K562 (cell line): ENCODE results near the gene ZNF768. TPM values are rescaled to one million over a fixed set of nuclear protein-coding genes. Genes with fewer than 3 reads are reported as not detected.

Experiments
- BMI1 ChIP-seq: fragments of 150-350 bp; IDR thresholded peaks from 2 replicates; pipeline ENCODE4 v1.6.1; 2014; ENCODE audit warnings: low read length
- CBX1 ChIP-seq: sonication (generic); IDR thresholded peaks from 2 replicates; pipeline ENCODE4 v1.6.1; 2016; ENCODE audit warnings: antibody characterized with exemption, low read depth, mild to moderate bottlenecking
- CEBPG ChIP-seq, 3 experiments: fragments of 200-800 bp in 1 of 3; sonication (Bioruptor generic) in 1 of 3; sonication (generic) in 1 of 3; formaldehyde crosslinking in 1 of 3; IDR thresholded peaks in 2 of 3; conservative IDR thresholded peaks in 1 of 3; 2 replicates each; pipeline versions ENCODE4 v1.6.1 to v1.8.0; 2016 to 2022; ENCODE audit warnings: missing compliant biosample characterization in 2 of 3, missing genetic modification characterization in 2 of 3, mild to moderate bottlenecking in 1 of 3, missing genetic modification reagents in 1 of 3
- ERF ChIP-seq: fragments of 450-650 bp; formaldehyde crosslinking; IDR thresholded peaks from 2 replicates; pipeline ENCODE4 v1.4.0; 2020; ENCODE audit warnings: mild to moderate bottlenecking, mixed read lengths
- ETS2 ChIP-seq: IDR thresholded peaks from 2 replicates; pipeline ENCODE4 v1.6.1; 2016; ENCODE audit warnings: borderline replicate concordance, missing genetic modification characterization, mild to moderate bottlenecking, moderate library complexity, missing compliant biosample characterization; ENCODE audit not compliant: poor library complexity, severe bottlenecking
- ILF3 ChIP-seq: fragments of 450-650 bp; IDR thresholded peaks from 2 replicates; pipeline ENCODE4 v1.6.1; 2018; ENCODE audit warnings: antibody characterized with exemption, mild to moderate bottlenecking, moderate library complexity, borderline replicate concordance
- IRF2 ChIP-seq: sonication (generic); formaldehyde crosslinking; IDR thresholded peaks from 2 replicates; pipeline ENCODE4 v1.8.1; 2022; ENCODE audit warnings: mild to moderate bottlenecking, missing genetic modification reagents
- LARP7 ChIP-seq: fragments of 450-650 bp; IDR thresholded peaks from 2 replicates; pipeline ENCODE4 v1.6.1; 2016
- MTF1 ChIP-seq: fragments of 250-450 bp; sonication (Bioruptor Pico); IDR thresholded peaks from 2 replicates; pipeline ENCODE4 v1.9.0; 2021; ENCODE audit warnings: moderate library complexity, mild to moderate bottlenecking, inconsistent platforms, borderline replicate concordance
- MYNN ChIP-seq, 2 experiments: sonication (generic); formaldehyde crosslinking in 1 of 2; IDR thresholded peaks; 2 replicates each; pipeline versions ENCODE4 v1.5.0 to v1.6.1; 2016 to 2020; ENCODE audit warnings: antibody characterized with exemption in 1 of 2, missing genetic modification reagents in 1 of 2
- NR2F6 ChIP-seq: fragments of 450-650 bp; formaldehyde crosslinking; IDR thresholded peaks from 2 replicates; pipeline ENCODE4 v1.4.0; 2020; ENCODE audit warnings: mild to moderate bottlenecking
- PHTF2 ChIP-seq: fragments of 250-450 bp; sonication (Bioruptor Pico); IDR thresholded peaks from 2 replicates; pipeline ENCODE4 v1.5.0; 2021; ENCODE audit warnings: mild to moderate bottlenecking
- RBM25 ChIP-seq: fragments of 200-400 bp; formaldehyde crosslinking; IDR thresholded peaks from 2 replicates; pipeline ENCODE4 v1.6.1; 2018; ENCODE audit warnings: low read length, low read depth, moderate library complexity; ENCODE audit not compliant: severe bottlenecking
- SMARCC2 ChIP-seq: fragments of 450-650 bp; IDR thresholded peaks from 2 replicates; pipeline ENCODE4 v1.6.1; 2017; ENCODE audit warnings: antibody characterized with exemption, moderate library complexity, mild to moderate bottlenecking, low read depth
- TEAD2 ChIP-seq: fragments of 450-650 bp; IDR thresholded peaks from 2 replicates; pipeline ENCODE4 v1.6.1; 2016; ENCODE audit warnings: missing genetic modification characterization, control low read depth, missing compliant biosample characterization
- ZNF263 ChIP-seq: sonication (generic); formaldehyde crosslinking; IDR thresholded peaks from 2 replicates; pipeline ENCODE4 v1.8.0; 2022; ENCODE audit warnings: mild to moderate bottlenecking, missing genetic modification reagents, borderline replicate concordance
- polyA plus RNA-seq, 8 experiments: library from polyadenylated mRNA; depleted of rRNA in 4 of 8; stranded (reverse) in 5 of 8; unstranded in 3 of 8; fragments of >200 nt; fragmentation: Nextera tagmentation in 2 of 8; fragmentation: Illumina TruSeq in 1 of 8; extraction: Ambion mirVana in 2 of 8; extraction: Trizol in 1 of 8; gene quantifications; 2 replicates each; pipeline versions ENCODE4 v1.2.1 to v1.2.3, GENCODE V29; 2011 to 2014; ENCODE audit warnings: inconsistent platforms in 1 of 8, missing spikeins in 1 of 8
- total RNA-seq, 7 experiments: library from RNA; depleted of rRNA in 6 of 7; stranded (reverse); fragments of >200 nt in 6 of 7; fragmentation: Illumina TruSeq in 2 of 7; extraction: Trizol in 2 of 7; gene quantifications; 2 replicates each; pipeline versions ENCODE4 v1.2.1 to v1.2.3, GENCODE V29; 2011 to 2021; ENCODE audit warnings: low replicate concordance in 1 of 7
- TF ChIP-seq, protein P1 (sequence below), 2 experiments: IDR thresholded peaks; 2 replicates each; pipeline ENCODE4 v1.6.1; 2011; ENCODE audit warnings: borderline replicate concordance in 1 of 2, control low read depth in 1 of 2, low read depth in 1 of 2, low read length in 1 of 2, mild to moderate bottlenecking in 1 of 2, mixed read lengths in 1 of 2, moderate library complexity in 1 of 2; ENCODE audit not compliant: insufficient read depth in 1 of 2, insufficient read length in 1 of 2, poor library complexity in 1 of 2, severe bottlenecking in 1 of 2; ENCODE audit errors: extremely low read depth in 1 of 2
- TF ChIP-seq, protein P2 (sequence below): fragments of 250-450 bp; sonication (Bioruptor Pico); IDR thresholded peaks from 2 replicates; pipeline ENCODE4 v1.4.0; 2020
- TF ChIP-seq, protein P3 (sequence below): sonication (generic); formaldehyde crosslinking; IDR thresholded peaks from 2 replicates; pipeline ENCODE4 v1.9.0; 2022; ENCODE audit warnings: mild to moderate bottlenecking, missing genetic modification reagents

Gene ZNF768
- total and polyA plus RNA-seq, 9 of the 15 experiments (the other 6 are each of a cell fraction or from before 2014, with no cell fraction given) = 0.13 to 50.7 (median 26.9) TPM

DNA sequence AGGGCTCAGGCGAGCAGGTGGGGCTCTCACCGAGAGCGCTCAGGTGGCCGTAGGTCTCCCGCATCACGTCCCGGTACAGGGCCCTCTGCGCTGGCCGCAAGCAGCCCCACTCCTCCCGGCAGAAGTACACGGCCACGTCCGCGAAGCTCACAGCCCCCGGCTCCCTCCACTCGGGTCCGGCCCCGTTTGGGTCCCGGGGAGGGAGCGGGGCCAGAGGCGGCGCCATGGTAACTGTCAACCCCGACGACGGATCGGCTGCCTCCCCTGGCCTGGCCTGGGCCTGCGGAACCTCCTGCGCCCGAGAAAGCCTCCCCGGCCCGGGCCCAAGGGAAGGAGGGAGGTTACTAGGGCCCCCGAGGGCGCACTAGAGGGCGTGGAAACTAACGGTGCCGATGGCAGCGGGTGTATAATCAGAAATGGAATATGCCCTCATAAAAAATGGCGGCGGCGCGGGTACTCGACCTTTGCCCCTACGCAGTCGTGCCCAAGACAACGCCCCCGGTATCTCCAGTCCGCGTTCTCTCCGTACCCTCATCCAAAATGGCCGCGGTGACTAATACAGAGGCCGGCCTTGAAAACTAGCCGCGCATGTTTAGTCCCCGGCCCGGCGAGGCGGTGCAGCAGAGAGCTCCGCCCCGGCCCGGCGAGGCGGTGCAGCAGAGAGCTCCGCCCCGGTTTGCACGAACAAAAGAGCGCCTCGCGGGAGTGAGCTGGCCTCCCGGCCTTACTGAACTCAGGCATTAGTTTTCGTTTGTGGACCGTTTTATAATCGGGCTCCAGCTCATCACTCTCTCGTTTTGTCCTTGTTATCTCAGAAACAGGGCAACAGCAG lies 31.8 kb upstream of the ZNF768 start, which contains the start of gene ZNF764 (continued):
- TF ChIP-seq, protein P1, sequence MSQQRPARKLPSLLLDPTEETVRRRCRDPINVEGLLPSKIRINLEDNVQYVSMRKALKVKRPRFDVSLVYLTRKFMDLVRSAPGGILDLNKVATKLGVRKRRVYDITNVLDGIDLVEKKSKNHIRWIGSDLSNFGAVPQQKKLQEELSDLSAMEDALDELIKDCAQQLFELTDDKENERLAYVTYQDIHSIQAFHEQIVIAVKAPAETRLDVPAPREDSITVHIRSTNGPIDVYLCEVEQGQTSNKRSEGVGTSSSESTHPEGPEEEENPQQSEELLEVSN (IDR thresholded peaks at IDR 0.05; ENCODE audit: borderline replicate concordance in 1 of 2, extremely low read depth in 1 of 2, insufficient read depth in 1 of 2, insufficient read length in 1 of 2, low read depth in 1 of 2, low read length in 1 of 2, poor library complexity in 1 of 2, severe bottlenecking in 1 of 2) = peak in 1 of 2 experiments; percentile 39
- TF ChIP-seq ETS2 (tag) = no peak
- TF ChIP-seq NR2F6 (CRISPR knock-in tag) = 0 out of 2 replicates have a peak, but pooled peaks have one; percentile 31
- TF ChIP-seq LARP7 = no peak
- 0 out of 2 replicates have a peak, but pooled peaks have one; percentile 23 for TF ChIP-seq CBX1
- peak; percentile 55; the same call in 1 of the 2 replicates for TF ChIP-seq ERF (CRISPR knock-in tag)
- TF ChIP-seq, protein P2, sequence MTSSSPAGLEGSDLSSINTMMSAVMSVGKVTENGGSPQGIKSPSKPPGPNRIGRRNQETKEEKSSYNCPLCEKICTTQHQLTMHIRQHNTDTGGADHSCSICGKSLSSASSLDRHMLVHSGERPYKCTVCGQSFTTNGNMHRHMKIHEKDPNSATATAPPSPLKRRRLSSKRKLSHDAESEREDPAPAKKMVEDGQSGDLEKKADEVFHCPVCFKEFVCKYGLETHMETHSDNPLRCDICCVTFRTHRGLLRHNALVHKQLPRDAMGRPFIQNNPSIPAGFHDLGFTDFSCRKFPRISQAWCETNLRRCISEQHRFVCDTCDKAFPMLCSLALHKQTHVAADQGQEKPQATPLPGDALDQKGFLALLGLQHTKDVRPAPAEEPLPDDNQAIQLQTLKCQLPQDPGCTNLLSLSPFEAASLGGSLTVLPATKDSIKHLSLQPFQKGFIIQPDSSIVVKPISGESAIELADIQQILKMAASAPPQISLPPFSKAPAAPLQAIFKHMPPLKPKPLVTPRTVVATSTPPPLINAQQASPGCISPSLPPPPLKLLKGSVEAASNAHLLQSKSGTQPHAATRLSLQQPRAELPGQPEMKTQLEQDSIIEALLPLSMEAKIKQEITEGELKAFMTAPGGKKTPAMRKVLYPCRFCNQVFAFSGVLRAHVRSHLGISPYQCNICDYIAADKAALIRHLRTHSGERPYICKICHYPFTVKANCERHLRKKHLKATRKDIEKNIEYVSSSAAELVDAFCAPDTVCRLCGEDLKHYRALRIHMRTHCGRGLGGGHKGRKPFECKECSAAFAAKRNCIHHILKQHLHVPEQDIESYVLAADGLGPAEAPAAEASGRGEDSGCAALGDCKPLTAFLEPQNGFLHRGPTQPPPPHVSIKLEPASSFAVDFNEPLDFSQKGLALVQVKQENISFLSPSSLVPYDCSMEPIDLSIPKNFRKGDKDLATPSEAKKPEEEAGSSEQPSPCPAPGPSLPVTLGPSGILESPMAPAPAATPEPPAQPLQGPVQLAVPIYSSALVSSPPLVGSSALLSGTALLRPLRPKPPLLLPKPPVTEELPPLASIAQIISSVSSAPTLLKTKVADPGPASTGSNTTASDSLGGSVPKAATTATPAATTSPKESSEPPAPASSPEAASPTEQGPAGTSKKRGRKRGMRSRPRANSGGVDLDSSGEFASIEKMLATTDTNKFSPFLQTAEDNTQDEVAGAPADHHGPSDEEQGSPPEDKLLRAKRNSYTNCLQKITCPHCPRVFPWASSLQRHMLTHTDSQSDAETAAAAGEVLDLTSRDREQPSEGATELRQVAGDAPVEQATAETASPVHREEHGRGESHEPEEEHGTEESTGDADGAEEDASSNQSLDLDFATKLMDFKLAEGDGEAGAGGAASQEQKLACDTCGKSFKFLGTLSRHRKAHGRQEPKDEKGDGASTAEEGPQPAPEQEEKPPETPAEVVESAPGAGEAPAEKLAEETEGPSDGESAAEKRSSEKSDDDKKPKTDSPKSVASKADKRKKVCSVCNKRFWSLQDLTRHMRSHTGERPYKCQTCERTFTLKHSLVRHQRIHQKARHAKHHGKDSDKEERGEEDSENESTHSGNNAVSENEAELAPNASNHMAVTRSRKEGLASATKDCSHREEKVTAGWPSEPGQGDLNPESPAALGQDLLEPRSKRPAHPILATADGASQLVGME (CRISPR knock-in tag) = no peak
- TF ChIP-seq MYNN (IDR thresholded peaks at IDR 0.05) = peak; percentile 82
- no peak for TF ChIP-seq MYNN (CRISPR knock-in tag; IDR thresholded peaks at IDR 0.05)
- TF ChIP-seq ILF3 = no peak
- no peak for TF ChIP-seq MTF1 (CRISPR knock-in tag)
- TF ChIP-seq, protein P3, sequence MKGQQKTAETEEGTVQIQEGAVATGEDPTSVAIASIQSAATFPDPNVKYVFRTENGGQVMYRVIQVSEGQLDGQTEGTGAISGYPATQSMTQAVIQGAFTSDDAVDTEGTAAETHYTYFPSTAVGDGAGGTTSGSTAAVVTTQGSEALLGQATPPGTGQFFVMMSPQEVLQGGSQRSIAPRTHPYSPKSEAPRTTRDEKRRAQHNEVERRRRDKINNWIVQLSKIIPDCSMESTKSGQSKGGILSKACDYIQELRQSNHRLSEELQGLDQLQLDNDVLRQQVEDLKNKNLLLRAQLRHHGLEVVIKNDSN = no peak
- TF ChIP-seq TEAD2 (tag) = no peak
- no peak for TF ChIP-seq CEBPG (CRISPR knock-in tag; IDR thresholded peaks at IDR 0.05)
- TF ChIP-seq CEBPG (tag; conservative IDR thresholded peaks at IDR 0.05 in 1 of 2, IDR thresholded peaks at IDR 0.05 in 1 of 2) = no peak
- no peak for TF ChIP-seq PHTF2 (CRISPR knock-in tag)
- TF ChIP-seq ZNF263 (CRISPR knock-in tag) = peak; percentile 45; the same call in 1 of the 2 replicates
- no peak for TF ChIP-seq IRF2 (CRISPR knock-in tag)
- no peak for TF ChIP-seq BMI1
- no peak for TF ChIP-seq RBM25
- no peak; the same call in 1 of the 2 replicates for TF ChIP-seq SMARCC2
